ENCODE results near the gene WDR36. TPM values are rescaled to one million over a fixed set of nuclear protein-coding genes. Genes with fewer than 3 reads are reported as not detected.
"Not testable (repeated sequence)": the region's sequence is repeated elsewhere in the genome, so short reads cannot be mapped to it uniquely, and the experiment has no call there.

Gene WDR36
- total RNA-seq, 1 experiment from 2014 or later = 17.7 TPM

GRCh38 chr5:111135946-111136345, 43.8 kb downstream of the WDR36 start:
- Histone ChIP-seq H3K4me3 (no peak overlapping the region), H3K4me1 (replicated peaks; ENCODE audit: insufficient read depth) (no peaks in the 10 kb centered on the region), H2AFZ (no peak overlapping the region), H3F3A (ENCODE audit: insufficient read depth, low read depth) (no peaks in the 10 kb centered on the region), H3K9me2 (ENCODE audit: insufficient read depth) (no peaks in the 10 kb centered on the region), H3K79me2 (ENCODE audit: low read depth) (no peaks in the 10 kb centered on the region), H3K36me3 (ENCODE audit: low read depth) (no peaks in the 10 kb centered on the region), H3K27ac (no peak overlapping the region), H3K4me2 (no peak overlapping the region), H4K20me1 (ENCODE audit: insufficient read depth) (no peaks in the 10 kb centered on the region), H3K27me3 (ENCODE audit: insufficient read depth, low read depth) (no peaks in the 10 kb centered on the region), H3K9me3 (ENCODE audit: insufficient read depth, low read depth) (no peaks in the 10 kb centered on the region)
- CTCF ChIA-PET = no interaction called here
- intact Hi-C loops (cut with micrococcal nuclease; ENCODE audit: unreplicated experiment) = no loop called here
- POLR2A ChIA-PET (ENCODE audit: unreplicated experiment) = no interaction called here
- BruUV-seq (replicated peaks) = no TSS peak
- no peak for TF ChIP-seq EZH2 (IDR thresholded peaks at IDR 0.05; ENCODE audit: low read depth)
- no peak for DNase-seq

- no peaks in the 10 kb centered on the region for H3K79me2 ChIP-seq (ENCODE audit: low read depth)
- no peak for DNase-seq
- no peak overlapping the region for H2AFZ ChIP-seq
- H3K4me3 ChIP-seq = no peak overlapping the region
- no peaks in the 10 kb centered on the region for H3K9me3 ChIP-seq (ENCODE audit: insufficient read depth, low read depth)
- intact Hi-C loops (cut with micrococcal nuclease; ENCODE audit: unreplicated experiment) = no loop called here
- ChIA-PET POLR2A (ENCODE audit: unreplicated experiment) (no interaction called here), CTCF (no interaction called here)
- H3K4me1 ChIP-seq (replicated peaks; ENCODE audit: insufficient read depth) = no peaks in the 10 kb centered on the region
- TF ChIP-seq EZH2 (IDR thresholded peaks at IDR 0.05; ENCODE audit: low read depth) (no peak), CTCF (conservative IDR thresholded peaks at IDR 0.05) (no peak)
- no TSS peak for BruUV-seq (replicated peaks)
- no peaks in the 10 kb centered on the region for H3F3A ChIP-seq (ENCODE audit: insufficient read depth, low read depth)
- H3K27ac ChIP-seq = no peak overlapping the region
- no peaks in the 10 kb centered on the region for H3K36me3 ChIP-seq (ENCODE audit: low read depth)
- H3K9me2 ChIP-seq (ENCODE audit: insufficient read depth) = no peaks in the 10 kb centered on the region
- no peak overlapping the region for H3K4me2 ChIP-seq
- no peaks in the 10 kb centered on the region for H4K20me1 ChIP-seq (ENCODE audit: insufficient read depth)
- no peaks in the 10 kb centered on the region for H3K27me3 ChIP-seq (ENCODE audit: insufficient read depth, low read depth)
Observed at GRCh38 chr5:111138096-111138495, 45.9 kb downstream of the WDR36 start.

- H3K79me2 ChIP-seq (ENCODE audit: low read depth); H2AFZ ChIP-seq; H3K36me3 ChIP-seq (ENCODE audit: low read depth); H3K4me2 ChIP-seq; H3K4me1 ChIP-seq (replicated peaks; ENCODE audit: insufficient read depth); H3K9me2 ChIP-seq (ENCODE audit: insufficient read depth); DNase-seq; H3K27ac ChIP-seq; H4K20me1 ChIP-seq (ENCODE audit: insufficient read depth); H3F3A ChIP-seq (ENCODE audit: insufficient read depth, low read depth); POLR2A ChIA-PET (ENCODE audit: unreplicated experiment); BruUV-seq (replicated peaks); H3K9me3 ChIP-seq (ENCODE audit: insufficient read depth, low read depth); CTCF ChIA-PET; H3K27me3 ChIP-seq (ENCODE audit: insufficient read depth, low read depth); H3K4me3 ChIP-seq: not testable (repeated sequence)
- intact Hi-C loops (cut with micrococcal nuclease; ENCODE audit: unreplicated experiment) = loop anchor here (5.0 kb wide), 1 partner anchor 599 kb away; no protein-coding TSS in a partner anchor
Observed at GRCh38 chr5:111141471-111141870, 49.3 kb downstream of the WDR36 start.

GRCh38 chr5:111142932-111143331, 50.8 kb downstream of the WDR36 start:
- Histone ChIP-seq H3K27me3 (ENCODE audit: insufficient read depth, low read depth) (no peaks in the 10 kb centered on the region), H3K4me1 (replicated peaks; ENCODE audit: insufficient read depth) (no peaks in the 10 kb centered on the region), H3K9me2 (ENCODE audit: insufficient read depth) (no peaks in the 10 kb centered on the region), H2AFZ (no peak overlapping the region), H4K20me1 (ENCODE audit: insufficient read depth) (no peaks in the 10 kb centered on the region), H3K4me2 (no peak overlapping the region), H3F3A (ENCODE audit: insufficient read depth, low read depth) (no peaks in the 10 kb centered on the region), H3K36me3 (ENCODE audit: low read depth) (no peaks in the 10 kb centered on the region), H3K9me3 (ENCODE audit: insufficient read depth, low read depth) (no peaks in the 10 kb centered on the region), H3K79me2 (ENCODE audit: low read depth) (no peaks in the 10 kb centered on the region), H3K27ac (no peak overlapping the region), H3K4me3 (no peak overlapping the region)
- no TSS peak for BruUV-seq (replicated peaks)
- DNase-seq = no peak
- CTCF ChIA-PET = no interaction called here
- no peak for TF ChIP-seq CTCF (conservative IDR thresholded peaks at IDR 0.05)
- POLR2A ChIA-PET (ENCODE audit: unreplicated experiment) = no interaction called here
- intact Hi-C loops (cut with micrococcal nuclease; ENCODE audit: unreplicated experiment) = loop anchor here (5.0 kb wide), 1 partner anchor 601 kb away; no protein-coding TSS in a partner anchor

Data from PC-9 (cell line).